IPS DF 4.7 (cell line): Measurements from ENCODE around the gene ALDH1B1.
A peak's percentile ranks its signal among the peaks of the same experiment; 100 is the strongest.

ENCODE experiments used
- DNase-seq: peaks from one replicate; pipeline ENCODE4 v3.0.0-alpha.2; 2013; ENCODE audit warnings: low spot score; ENCODE audit errors: extremely low read depth

ALDH1B1 gene

DNA sequence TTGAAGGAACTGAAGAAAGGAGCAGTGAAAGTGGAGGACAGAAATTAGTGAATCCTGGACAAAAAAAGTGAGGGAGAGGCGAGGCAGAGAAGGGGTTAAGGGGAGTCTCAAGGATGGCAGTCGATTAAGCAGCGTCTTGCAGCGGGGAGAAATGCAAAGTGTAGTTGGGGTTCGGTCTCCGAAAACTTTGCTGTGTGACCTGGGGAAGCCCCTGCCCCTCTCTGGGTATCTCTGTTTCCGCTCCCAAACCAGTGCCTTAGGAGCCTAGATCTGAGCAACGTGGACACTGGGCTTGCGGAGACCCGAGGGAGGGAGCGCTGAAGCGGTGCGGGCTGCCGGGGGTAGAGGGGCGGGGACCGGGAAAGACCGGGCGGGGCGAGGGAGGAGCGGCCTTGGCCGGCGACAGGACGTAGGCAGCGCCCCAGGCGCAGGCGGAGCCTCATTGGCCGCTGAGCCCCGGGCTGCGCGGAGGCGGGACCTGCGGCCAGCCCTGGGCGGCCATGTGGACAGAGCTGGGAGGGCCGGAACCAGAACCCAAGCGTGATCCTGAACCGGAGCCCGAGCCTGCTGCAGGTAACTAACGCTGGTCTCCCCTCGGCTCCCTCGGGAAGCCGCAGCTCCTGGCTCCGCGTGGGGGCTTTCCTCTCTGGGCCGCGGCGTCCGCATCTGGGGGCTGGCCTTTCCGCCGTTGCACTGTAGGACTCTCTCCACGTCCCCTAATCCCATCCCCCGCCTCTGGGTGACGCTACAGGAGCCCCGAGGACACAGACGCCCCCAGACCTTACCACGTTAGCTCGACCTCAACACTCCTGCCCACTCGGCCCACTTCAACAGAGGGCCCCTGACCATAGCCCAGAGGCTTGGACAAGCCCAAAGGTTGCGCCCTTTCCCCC lies at the start of gene ALDH1B1:
ALDH1B1 (plus strand) TSS at position 468 of the 893 bp plus-strand sequence. CDS start 3,047 bp downstream, outside the sequence.
- peak; percentile 82 for DNase-seq

- no peak for DNase-seq
These were observed 49.5 kb upstream of the ALDH1B1 start for GRCh38 chr9:38343037-38343436.

GRCh38 chr9:38343552-38343951 lies 49.0 kb upstream of the ALDH1B1 start:
- no peak for DNase-seq

- no peak for DNase-seq
These were observed 47.8 kb upstream of the ALDH1B1 start for GRCh38 chr9:38344566-38345324.

GRCh38 chr9:38345851-38346755 lies 46.4 kb upstream of the ALDH1B1 start:
- no peak for DNase-seq

DNA sequence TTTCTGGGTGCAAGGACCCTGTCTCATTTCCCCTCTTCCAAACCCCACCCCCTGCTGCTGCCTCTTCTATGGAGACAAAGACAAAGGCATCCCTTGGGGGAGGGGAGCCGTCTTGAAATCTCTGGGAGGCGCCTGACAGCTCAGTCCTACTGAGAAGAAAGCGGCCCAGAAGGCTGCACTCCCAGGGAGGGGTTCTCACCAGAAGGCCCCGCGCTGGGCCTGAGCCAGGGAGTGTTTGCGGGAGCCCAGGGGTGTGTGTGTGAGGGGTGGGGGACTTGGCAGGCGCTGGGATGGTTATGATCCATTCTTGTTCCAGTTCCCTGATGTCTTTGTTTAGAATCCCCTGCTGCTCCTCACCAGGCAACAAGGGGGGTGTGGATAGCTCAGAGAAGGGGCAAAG lies 45.7 kb upstream of the ALDH1B1 start:
- DNase-seq: no peak

DNA sequence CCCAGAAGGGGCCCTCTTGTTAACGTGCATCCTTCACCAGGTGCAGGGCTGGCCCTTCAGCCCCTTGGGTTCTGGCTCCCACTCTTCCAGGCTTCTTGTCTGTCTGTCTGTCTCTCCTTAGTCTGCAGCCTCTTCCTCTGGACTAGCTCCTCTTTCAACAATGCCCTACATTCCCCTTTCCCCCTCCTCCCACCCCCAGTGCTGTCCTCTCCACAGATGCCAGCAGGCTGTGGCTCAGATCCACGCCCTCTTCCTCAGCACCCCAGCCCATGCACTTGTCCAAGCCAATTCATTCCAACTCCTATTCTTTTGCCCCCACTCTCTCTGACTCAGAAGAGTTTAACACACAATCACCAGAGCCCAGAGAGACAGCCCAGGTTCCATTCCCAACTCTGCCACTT lies 45.2 kb upstream of the ALDH1B1 start:
- DNase-seq: no peak

- no peak for DNase-seq
These were observed 44.6 kb upstream of the ALDH1B1 start for GRCh38 chr9:38347946-38348345.

DNA sequence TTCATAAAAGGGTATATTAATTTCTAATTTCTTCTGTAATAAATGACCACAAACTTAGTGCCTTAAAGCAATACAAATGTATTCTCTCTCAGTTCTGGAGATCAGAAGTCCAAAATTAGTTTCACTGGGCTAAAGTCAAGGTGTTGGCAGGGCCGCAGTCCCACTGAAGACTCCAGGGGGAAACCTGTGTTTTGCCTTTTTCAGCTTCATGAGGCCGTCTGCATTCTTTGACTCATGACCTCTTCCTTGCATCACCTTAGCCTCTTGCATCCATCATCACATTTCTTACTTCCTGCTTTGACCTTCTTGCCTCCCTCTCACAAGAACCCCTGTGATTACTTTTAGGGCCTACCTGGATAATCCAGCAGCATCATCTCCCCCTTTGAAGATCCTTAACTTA lies 42.0 kb upstream of the ALDH1B1 start:
- no peak for DNase-seq

GRCh38 chr9:38352530-38353328 lies 39.8 kb upstream of the ALDH1B1 start:
- no peak for DNase-seq

GRCh38 chr9:38355115-38355514 lies 37.4 kb upstream of the ALDH1B1 start:
- no peak for DNase-seq

GRCh38 chr9:38355517-38356120 lies 36.9 kb upstream of the ALDH1B1 start:
- DNase-seq: no peak

DNA sequence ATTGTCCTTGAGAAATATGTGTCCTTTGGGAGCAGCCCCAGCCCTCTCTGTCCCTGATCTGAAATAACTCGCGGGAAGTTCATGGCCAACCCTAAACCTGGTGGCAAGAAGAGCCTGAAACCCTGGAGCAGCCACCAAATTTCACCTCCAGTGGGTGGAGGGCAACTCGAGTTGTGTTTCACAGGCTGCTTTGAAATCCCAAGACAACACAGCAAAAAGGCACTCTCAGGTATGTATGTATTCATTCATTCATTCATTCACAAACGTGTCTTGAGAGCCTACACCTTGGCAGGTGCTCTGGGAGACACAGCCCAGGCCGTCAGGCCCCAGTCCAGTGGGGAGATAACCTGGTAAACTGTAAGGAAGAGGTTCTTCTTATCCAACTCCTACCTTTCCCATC lies 35.7 kb upstream of the ALDH1B1 start:
- DNase-seq: no peak

DNA sequence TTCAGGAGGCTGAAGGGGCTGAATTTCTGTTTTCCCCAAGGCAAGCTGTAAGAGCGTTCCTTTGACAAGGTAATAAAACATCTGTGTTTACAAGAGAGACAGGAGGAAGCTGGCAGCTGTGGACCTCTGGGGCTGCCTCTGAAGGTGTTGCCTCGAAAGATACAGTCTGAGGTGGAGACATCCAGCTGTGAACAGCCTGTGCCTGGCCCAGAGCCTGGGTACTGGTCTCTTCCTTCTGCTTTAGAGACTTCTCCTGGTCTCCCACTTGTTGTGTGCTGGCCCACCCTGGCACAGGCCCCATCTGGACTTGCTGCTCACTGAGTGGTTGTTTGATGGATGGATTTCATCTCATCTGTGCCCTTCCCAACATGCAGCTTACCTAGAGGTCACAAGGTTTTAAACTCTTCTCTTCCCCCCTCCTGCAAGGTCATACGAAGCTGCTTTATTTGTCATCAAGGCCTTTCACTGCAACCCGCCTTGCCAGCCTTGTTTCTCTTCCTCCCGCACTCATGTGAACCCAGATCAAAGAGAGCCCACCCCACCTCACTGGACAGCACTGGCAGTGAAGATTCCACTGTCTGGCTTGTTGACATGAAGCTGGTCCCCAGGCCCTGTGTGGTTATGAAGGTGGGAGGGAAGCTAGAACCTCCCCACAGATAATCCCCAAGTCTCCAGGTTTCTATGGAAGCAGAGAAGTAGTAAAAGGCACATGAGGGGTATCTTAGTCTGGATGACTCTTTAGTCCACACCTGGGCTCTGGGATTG lies 35.0 kb upstream of the ALDH1B1 start:
- DNase-seq: no peak

DNA sequence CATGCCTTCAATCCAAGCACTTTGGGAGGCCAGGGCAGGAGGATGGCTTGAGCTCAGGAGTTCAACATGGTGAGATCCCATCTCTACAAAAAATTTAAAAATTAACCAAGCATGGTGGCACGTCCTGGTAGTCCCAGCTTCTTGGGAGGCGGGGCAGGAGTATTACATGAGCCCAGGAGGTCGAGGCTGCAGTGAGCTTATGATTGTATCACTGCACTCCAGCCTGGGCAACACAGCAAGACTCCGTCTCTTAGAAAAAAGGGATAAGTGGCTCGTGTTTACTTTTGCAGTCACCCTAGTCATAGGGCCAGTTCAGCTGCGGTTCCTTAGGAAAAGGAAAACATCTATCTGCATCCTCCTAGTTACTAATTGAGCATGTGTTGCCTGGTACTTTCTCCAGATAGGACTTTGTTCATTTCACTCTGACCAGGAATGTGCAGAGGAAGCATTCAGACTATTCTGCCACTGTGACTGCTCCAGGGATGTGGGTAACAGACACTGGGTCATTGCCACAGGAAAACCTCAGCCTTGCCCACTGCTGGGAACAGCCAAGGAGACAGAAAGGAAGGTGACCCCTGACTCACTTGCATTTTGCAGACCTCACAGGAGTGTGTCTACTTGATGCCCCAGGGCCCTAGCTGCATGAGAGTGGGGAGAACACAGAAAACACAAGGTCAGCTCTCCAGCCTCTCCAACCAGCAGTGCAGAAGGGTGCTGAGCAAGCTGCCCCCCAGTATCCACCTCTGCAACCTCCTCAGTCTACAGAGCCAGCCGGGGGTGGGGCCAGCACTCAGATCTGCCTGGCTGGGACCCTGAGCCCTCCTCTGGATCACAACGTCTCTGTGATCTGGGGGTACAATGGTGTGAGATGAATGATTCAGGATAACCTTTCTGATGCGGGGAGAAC lies 33.9 kb upstream of the ALDH1B1 start:
- DNase-seq: no peak

DNA sequence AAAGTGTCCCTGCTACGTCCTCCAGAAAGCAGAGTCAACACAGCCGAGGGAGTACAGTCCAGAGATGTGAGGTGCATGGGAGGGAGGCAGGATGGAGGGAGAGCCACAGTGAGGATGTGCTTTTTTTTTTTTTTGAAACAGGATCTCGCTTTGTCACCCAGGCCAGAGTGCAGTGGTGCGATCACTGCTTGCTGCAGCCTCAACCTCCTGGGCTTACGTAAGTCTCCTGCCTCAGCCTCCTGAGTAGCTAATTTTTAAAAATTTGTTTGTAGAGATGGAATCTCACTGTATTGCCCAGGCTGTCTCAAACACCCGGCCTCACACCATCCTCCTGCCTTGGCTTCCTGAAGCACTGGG lies 33.2 kb upstream of the ALDH1B1 start:
- no peak for DNase-seq

GRCh38 chr9:38359689-38360385 lies 32.7 kb upstream of the ALDH1B1 start:
- no peak for DNase-seq
